ENCODE results near the gene FLRT2. TPM values are rescaled to one million over a fixed set of nuclear protein-coding genes. Genes with fewer than 3 reads are reported as not detected.
A peak's percentile ranks its signal among the peaks of the same experiment; 100 is the strongest.

The FLRT2 gene
- polyA plus RNA-seq, 6 donors from 2014 or later = not detected

DNA sequence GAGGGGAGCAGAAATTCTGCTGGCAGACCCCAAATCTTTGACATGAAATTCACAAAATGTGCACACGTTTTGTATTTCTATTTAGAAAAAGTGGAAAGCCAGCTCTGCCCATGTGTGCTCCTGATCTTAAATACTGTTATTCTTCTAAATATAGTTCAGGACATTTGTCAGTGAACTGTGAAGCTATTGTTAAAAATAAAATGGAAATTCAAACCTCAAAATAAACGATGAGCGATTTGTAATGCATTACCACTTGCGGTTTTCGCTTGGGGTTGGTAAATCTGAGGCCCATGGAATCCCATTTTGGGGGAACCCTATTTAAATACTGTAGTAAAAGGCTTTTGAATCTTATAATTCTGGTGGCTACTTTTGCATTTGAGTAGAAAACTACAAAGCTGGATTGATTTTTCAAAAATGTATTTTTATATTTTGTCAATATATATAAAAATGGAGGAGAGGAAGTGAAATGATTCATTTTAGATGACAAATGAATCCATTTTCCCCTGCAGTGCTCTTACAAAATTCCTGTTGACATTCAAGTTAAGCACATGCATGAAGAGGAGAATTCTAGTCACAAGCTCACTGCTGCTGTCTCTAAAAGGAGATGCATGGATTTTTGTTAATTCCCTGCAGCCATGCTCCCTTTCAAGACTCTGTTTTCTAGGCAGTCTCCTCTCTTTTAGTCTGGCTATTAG lies 47.1 kb downstream of the FLRT2 start:
- H3K4me1 Mint-ChIP-seq = no peaks in the 10 kb centered on the region
- H3K27me3 Mint-ChIP-seq = no peaks in the 10 kb centered on the region
- peaks cover 0 to 2% (median 0%) of the 10 kb centered on the region in 7 donors for H3K9me3 Mint-ChIP-seq
- H3K36me3 Mint-ChIP-seq = no peaks in the 10 kb centered on the region
- no peak for DNase-seq
- no peak overlapping the region for H3K27ac Mint-ChIP-seq
- H3K4me3 Mint-ChIP-seq = no peak overlapping the region
- ATAC-seq (ENCODE audit: low read depth in 2 of 2) = no peak

DNA sequence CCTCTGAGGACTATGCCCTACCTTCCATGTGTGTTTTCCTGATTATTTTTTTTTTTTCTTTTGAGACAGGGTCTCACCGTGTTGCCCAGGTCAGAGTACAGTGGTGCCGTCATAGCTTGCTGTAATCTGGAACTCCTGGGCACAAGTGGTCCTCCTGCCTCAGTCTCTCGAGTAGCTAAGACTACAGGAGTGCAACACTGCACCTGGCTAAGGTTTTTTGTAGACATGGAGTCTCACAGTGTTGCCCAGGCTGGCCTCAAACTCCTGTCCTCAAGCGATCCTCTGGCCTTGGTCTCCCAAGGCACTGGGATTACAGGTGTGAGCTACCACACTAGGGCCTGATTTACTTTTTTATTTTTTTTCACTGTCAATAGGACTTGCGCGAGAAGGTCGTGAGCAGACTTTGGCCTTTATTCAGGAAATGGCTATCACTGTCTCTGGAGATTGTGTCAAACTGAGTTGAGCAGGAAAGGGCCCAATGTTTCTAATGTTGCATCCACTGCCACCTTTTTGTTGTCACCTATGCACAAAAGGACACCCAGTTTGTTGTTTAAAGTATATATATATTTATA lies 47.7 kb downstream of the FLRT2 start:
- Mint-ChIP-seq H3K27ac (no peak overlapping the region), H3K36me3 (no peaks in the 10 kb centered on the region), H3K27me3 (no peaks in the 10 kb centered on the region), H3K9me3 (peaks cover 0 to 2% (median 0%) of the 10 kb centered on the region in 7 donors), H3K4me1 (no peaks in the 10 kb centered on the region), H3K4me3 (no peak overlapping the region)
- DNase-seq (no peak), ATAC-seq (ENCODE audit: low read depth in 2 of 2) (no peak)

GRCh38 chr14:85578357-85578756 lies 48.4 kb downstream of the FLRT2 start:
- no peaks in the 10 kb centered on the region for H3K27me3 Mint-ChIP-seq
- ATAC-seq (ENCODE audit: low read depth in 2 of 2) (no peak), DNase-seq (no peak)
- no peaks in the 10 kb centered on the region for H3K36me3 Mint-ChIP-seq
- no peak overlapping the region for H3K4me3 Mint-ChIP-seq
- no peaks in the 10 kb centered on the region for H3K9me3 Mint-ChIP-seq
- H3K4me1 Mint-ChIP-seq = no peaks in the 10 kb centered on the region
- no peak overlapping the region for H3K27ac Mint-ChIP-seq

GRCh38 chr14:85578930-85579329 lies 49.0 kb downstream of the FLRT2 start:
- ATAC-seq (ENCODE audit: low read depth in 2 of 2) = no peak
- Mint-ChIP-seq H3K9me3 (no peaks in the 10 kb centered on the region), H3K4me3 (no peak overlapping the region), H3K36me3 (no peaks in the 10 kb centered on the region), H3K27me3 (no peaks in the 10 kb centered on the region), H3K4me1 (no peaks in the 10 kb centered on the region), H3K27ac (no peak overlapping the region)
- DNase-seq = no peak

DNA sequence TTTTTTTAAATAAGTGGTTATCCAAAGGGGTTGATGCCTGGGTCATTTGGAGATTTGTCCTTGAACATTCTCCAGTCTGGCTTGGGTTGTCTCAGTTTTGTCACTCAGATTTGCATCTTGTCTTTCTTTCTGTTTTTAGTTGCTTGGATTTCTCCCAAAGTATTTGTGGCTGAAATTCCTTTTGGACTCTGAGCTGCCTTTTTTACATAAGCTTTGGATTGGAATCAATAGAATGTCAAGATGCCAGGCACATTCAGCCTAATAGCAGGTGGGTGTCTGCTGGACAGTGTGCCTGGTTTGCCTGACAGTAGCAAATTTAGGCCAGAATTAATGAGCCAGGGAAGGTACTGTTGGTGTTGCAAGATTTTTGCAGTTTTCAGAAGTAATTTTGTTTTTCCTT lies 50.0 kb downstream of the FLRT2 start:
- Mint-ChIP-seq H3K36me3 (no peaks in the 10 kb centered on the region), H3K4me1 (no peaks in the 10 kb centered on the region), H3K27me3 (no peaks in the 10 kb centered on the region), H3K27ac (peak overlapping the region in 1 of 6 donors; percentile 27), H3K9me3 (no peaks in the 10 kb centered on the region), H3K4me3 (peak overlapping the region in 1 of 8 donors; percentile 47)
- no peak for ATAC-seq (ENCODE audit: low read depth in 2 of 2)
- no peak for DNase-seq

GRCh38 chr14:85580536-85581140 lies 50.7 kb downstream of the FLRT2 start:
- Mint-ChIP-seq H3K27me3 (no peaks in the 10 kb centered on the region), H3K27ac (no peak overlapping the region), H3K36me3 (no peaks in the 10 kb centered on the region), H3K4me1 (no peaks in the 10 kb centered on the region), H3K9me3 (no peaks in the 10 kb centered on the region), H3K4me3 (no peak overlapping the region)
- no peak for DNase-seq
- no peak for ATAC-seq (ENCODE audit: low read depth in 2 of 2)

GRCh38 chr14:85581691-85582090 lies 51.7 kb downstream of the FLRT2 start:
- no peaks in the 10 kb centered on the region for H3K9me3 Mint-ChIP-seq
- H3K4me3 Mint-ChIP-seq = no peak overlapping the region
- H3K36me3 Mint-ChIP-seq = no peaks in the 10 kb centered on the region
- ATAC-seq (ENCODE audit: low read depth in 2 of 2) (no peak), DNase-seq (no peak)
- H3K4me1 Mint-ChIP-seq = no peaks in the 10 kb centered on the region
- H3K27ac Mint-ChIP-seq = no peak overlapping the region
- no peaks in the 10 kb centered on the region for H3K27me3 Mint-ChIP-seq

DNA sequence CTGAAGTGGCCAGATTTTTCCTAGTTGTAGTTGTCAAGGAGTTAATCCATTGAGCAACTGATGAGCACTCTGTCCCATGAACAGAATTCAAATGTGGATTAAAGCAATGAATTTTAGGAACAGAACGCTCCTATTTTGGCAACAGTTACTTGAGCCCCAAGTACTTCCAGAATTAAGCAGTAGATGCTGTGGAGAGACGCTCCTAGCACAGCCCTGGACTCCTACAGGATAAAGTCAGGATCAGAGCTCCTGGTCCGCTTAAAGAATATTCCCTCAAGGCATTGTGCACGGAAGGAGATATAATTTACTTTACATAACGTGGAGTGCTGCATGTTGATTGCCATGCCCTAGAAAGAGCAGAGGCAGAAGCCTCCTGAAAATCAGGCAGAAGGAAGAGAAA lies 53.4 kb downstream of the FLRT2 start:
- DNase-seq = no peak
- Mint-ChIP-seq H3K4me3 (no peak overlapping the region), H3K9me3 (no peaks in the 10 kb centered on the region)

DNA sequence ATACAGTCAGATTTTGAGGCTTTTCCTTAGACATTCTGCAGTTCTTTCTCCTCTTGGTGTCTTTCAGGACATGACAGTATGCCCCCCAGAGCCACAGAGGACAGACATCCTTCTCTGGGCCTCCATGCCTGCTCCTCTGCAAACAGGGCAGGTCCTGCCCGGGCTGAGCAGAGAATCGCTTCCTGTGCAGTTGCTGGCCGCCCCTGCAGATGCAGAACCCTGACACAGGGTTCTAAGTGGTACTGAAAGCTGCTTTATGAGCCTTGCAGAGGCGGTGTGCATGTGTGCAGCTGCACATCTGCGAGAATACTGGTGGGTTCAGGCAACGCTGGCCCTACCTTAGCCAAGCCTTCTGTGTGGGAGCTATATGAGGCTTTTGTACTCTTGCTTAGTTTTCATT lies 54.5 kb downstream of the FLRT2 start:
- DNase-seq = no peak
- no peak for ATAC-seq (ENCODE audit: low read depth in 2 of 2)
- H3K4me3 Mint-ChIP-seq = no peak overlapping the region
- no peaks in the 10 kb centered on the region for H3K36me3 Mint-ChIP-seq
- H3K27ac Mint-ChIP-seq = no peak overlapping the region
- H3K27me3 Mint-ChIP-seq = peaks cover 0 to 3% (median 0%) of the 10 kb centered on the region in 3 donors
- peaks cover 0 to 1% (median 0%) of the 10 kb centered on the region in 7 donors for H3K9me3 Mint-ChIP-seq
- no peaks in the 10 kb centered on the region for H3K4me1 Mint-ChIP-seq

More for the DNA sequence above, 53.4 kb downstream of the FLRT2 start:
- Mint-ChIP-seq H3K36me3 (no peaks in the 10 kb centered on the region), H3K4me1 (no peaks in the 10 kb centered on the region), H3K27ac (no peak overlapping the region), H3K27me3 (no peaks in the 10 kb centered on the region)
- ATAC-seq (ENCODE audit: low read depth in 2 of 2) = no peak

DNA sequence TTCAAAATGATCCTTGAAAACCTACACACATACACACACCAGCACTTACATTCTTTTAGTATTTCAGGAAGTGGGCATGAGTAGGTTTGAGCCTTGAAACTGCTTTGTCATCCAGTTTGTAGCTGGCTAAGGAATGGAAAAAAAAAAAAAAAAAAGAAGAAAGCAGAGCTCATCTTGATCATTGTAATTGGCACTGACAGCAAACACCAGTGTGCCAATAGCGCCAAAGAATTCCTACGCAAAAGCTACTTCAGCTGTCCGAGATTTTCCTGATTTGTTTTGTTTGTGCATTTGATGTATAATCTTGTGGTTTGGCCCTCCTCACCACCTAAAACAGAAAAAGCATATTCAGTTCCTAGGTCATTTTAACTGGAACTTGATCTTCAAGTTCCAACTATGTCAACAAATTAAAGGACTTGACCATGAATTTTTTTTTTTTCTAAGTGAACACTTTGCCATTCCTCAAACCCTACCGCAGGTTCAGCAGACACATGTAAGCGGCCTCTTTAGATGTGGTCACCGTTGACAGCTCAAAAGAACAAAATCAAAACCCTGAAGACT lies 57.3 kb downstream of the FLRT2 start:
- no peaks in the 10 kb centered on the region for H3K4me1 Mint-ChIP-seq
- ATAC-seq (ENCODE audit: low read depth in 2 of 2) (no peak), DNase-seq (no peak)
- peaks cover 0 to 10% (median 1%) of the 10 kb centered on the region in 7 donors for H3K9me3 Mint-ChIP-seq
- no peaks in the 10 kb centered on the region for H3K36me3 Mint-ChIP-seq
- H3K27me3 Mint-ChIP-seq = peaks cover 0 to 4% (median 0%) of the 10 kb centered on the region in 3 donors
- no peak overlapping the region for H3K4me3 Mint-ChIP-seq
- peak overlapping the region in 1 of 6 donors; percentile 63 for H3K27ac Mint-ChIP-seq

- no peaks in the 10 kb centered on the region for H3K4me1 Mint-ChIP-seq
- no peak overlapping the region for H3K4me3 Mint-ChIP-seq
- H3K9me3 Mint-ChIP-seq = peaks cover 0 to 10% (median 1%) of the 10 kb centered on the region in 7 donors
- ATAC-seq (ENCODE audit: low read depth in 2 of 2) (no peak), DNase-seq (no peak)
- H3K27me3 Mint-ChIP-seq = peaks cover 0 to 4% (median 0%) of the 10 kb centered on the region in 3 donors
- no peaks in the 10 kb centered on the region for H3K36me3 Mint-ChIP-seq
- no peak overlapping the region for H3K27ac Mint-ChIP-seq
Observed at GRCh38 chr14:85590784-85591183, 60.8 kb downstream of the FLRT2 start.

- H3K36me3 Mint-ChIP-seq = no peaks in the 10 kb centered on the region
- no peak for DNase-seq
- peaks cover 0 to 10% (median 1%) of the 10 kb centered on the region in 7 donors for H3K9me3 Mint-ChIP-seq
- H3K4me1 Mint-ChIP-seq = no peaks in the 10 kb centered on the region
- ATAC-seq (ENCODE audit: low read depth in 2 of 2) = no peak
- no peak overlapping the region for H3K4me3 Mint-ChIP-seq
- H3K27ac Mint-ChIP-seq = no peak overlapping the region
- H3K27me3 Mint-ChIP-seq = peaks cover 0 to 4% (median 0%) of the 10 kb centered on the region in 3 donors
Observed at GRCh38 chr14:85594217-85594616, 64.3 kb downstream of the FLRT2 start.

DNA sequence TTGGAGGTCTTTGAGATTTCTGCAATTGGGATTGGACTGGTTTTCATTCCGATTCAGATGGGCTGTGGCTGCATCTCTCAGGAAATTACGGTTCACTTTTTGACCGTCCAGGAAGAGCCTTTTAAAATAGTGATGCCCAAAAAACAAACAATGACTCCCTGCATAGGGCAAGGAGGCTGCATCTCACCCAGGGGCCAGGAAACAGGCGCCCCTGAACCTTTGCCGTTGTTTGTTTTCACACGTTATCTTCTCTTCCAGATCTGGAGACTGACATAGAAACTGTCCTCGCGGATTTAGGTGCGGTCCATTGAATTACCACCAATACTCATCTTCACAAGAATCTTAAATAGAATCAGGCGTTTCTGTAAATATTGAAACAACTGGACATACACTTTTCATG lies 66.0 kb downstream of the FLRT2 start:
- H3K4me1 Mint-ChIP-seq = no peaks in the 10 kb centered on the region
- ATAC-seq (ENCODE audit: low read depth in 2 of 2) (no peak), DNase-seq (no peak)
- H3K9me3 Mint-ChIP-seq = peaks cover 0 to 9% (median 0%) of the 10 kb centered on the region in 7 donors
- no peak overlapping the region for H3K27ac Mint-ChIP-seq
- H3K4me3 Mint-ChIP-seq = no peak overlapping the region
- H3K27me3 Mint-ChIP-seq = no peaks in the 10 kb centered on the region
- H3K36me3 Mint-ChIP-seq = no peaks in the 10 kb centered on the region

DNA sequence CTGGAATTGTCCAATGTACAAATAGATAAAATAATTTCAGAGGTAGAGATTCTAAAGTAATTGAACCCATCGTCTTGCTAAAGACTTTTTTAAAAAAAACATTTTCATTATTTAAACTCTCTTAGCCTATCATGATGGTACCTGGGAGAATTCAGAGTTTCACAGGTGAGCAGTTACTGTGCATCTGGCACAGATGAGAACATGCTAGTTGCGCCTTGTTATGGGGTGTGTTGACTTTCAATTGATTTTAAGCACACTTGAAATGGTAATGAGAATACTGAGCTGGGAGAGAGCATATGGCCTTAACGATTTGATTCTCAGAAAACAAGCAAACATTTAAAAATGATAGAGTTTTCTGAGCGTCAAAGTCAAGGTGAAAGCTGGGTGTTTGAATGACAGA lies 66.6 kb downstream of the FLRT2 start:
- DNase-seq (no peak), ATAC-seq (ENCODE audit: low read depth in 2 of 2) (no peak)
- no peak overlapping the region for H3K4me3 Mint-ChIP-seq
- no peaks in the 10 kb centered on the region for H3K4me1 Mint-ChIP-seq
- no peak overlapping the region for H3K27ac Mint-ChIP-seq
- no peaks in the 10 kb centered on the region for H3K27me3 Mint-ChIP-seq
- no peaks in the 10 kb centered on the region for H3K36me3 Mint-ChIP-seq
- peaks cover 0 to 11% (median 0%) of the 10 kb centered on the region in 7 donors for H3K9me3 Mint-ChIP-seq
